Measurements from ENCODE around the gene ITPRID1. TPM values are rescaled to one million over a fixed set of nuclear protein-coding genes. Genes with fewer than 3 reads are reported as not detected.

Gene ITPRID1
- total and polyA plus RNA-seq, 2 donors (not counting 1 experiment from before 2014, with no cell fraction given): not detected

GRCh38 chr7:31647511-31647910 lies 133.6 kb downstream of the ITPRID1 start:
- Histone ChIP-seq H4K20me1 (ENCODE audit: control insufficient read depth, insufficient read depth, low read length, poor library complexity, severe bottlenecking) (no peaks in the 10 kb centered on the region), H2AFZ (ENCODE audit: insufficient read depth, low read depth, low read length, poor library complexity, severe bottlenecking) (no peak overlapping the region), H3K9ac (ENCODE audit: low read length) (no peak overlapping the region), H3K36me3 (replicated peaks in 1 of 2; ENCODE audit: control extremely low read depth in 1 of 2, control insufficient read depth in 1 of 2, extremely low read depth in 1 of 2, insufficient read depth in 2 of 2, low read length in 1 of 2) (no peaks in the 10 kb centered on the region), H3K27ac (ENCODE audit: low read length in 2 of 2) (no peak overlapping the region), H3K79me2 (ENCODE audit: control insufficient read depth, insufficient read depth, low read length) (no peaks in the 10 kb centered on the region), H3K27me3 (replicated peaks in 1 of 4; ENCODE audit: control extremely low read depth in 1 of 4, control insufficient read depth in 3 of 4, insufficient read depth in 4 of 4, low read length in 3 of 4) (no peaks in the 10 kb centered on the region), H3K9me3 (ENCODE audit: control extremely low read depth in 1 of 3, control insufficient read depth in 2 of 3, insufficient read depth in 1 of 3, low read length in 2 of 3) (peaks cover 0 to 3% (median 0%) of the 10 kb centered on the region in 3 donors), H3K4me2 (replicated peaks; ENCODE audit: low read depth, low read length, poor library complexity, severe bottlenecking) (no peak overlapping the region), H3K4me1 (ENCODE audit: control insufficient read depth in 2 of 2, insufficient read depth in 2 of 2, low read length in 2 of 2) (no peaks in the 10 kb centered on the region), H3K4me3 (ENCODE audit: control extremely low read depth in 1 of 5, extremely low read depth in 1 of 5, insufficient read depth in 1 of 5, low read depth in 2 of 5, low read length in 4 of 5) (no peak overlapping the region)
- Mint-ChIP-seq H3K4me1 (no peaks in the 10 kb centered on the region), H3K27ac (no peak overlapping the region), H3K27me3 (peaks cover 14% of the 10 kb centered on the region), H3K9me3 (ENCODE audit: insufficient read depth) (no peaks in the 10 kb centered on the region), H3K4me3 (no peak overlapping the region)
- ChIA-PET POLR2A (no interaction called here), CTCF (no interaction called here)
- intact Hi-C loops (cut with micrococcal nuclease): no loop called here
- ATAC-seq (ENCODE audit: low read depth) (no peak), DNase-seq (no peak)
- 100% methylated on average over 1 of the region's 7 CpGs for WGBS (ENCODE audit: insufficient coverage)
- TF ChIP-seq CTCF (IDR thresholded peaks at IDR 0.05): no peak
- no peak for TF ChIP-seq EZH2 (IDR thresholded peaks at IDR 0.05; ENCODE audit: borderline replicate concordance, insufficient read depth, low read depth, low read length, poor library complexity, severe bottlenecking)

GRCh38 chr7:31648288-31648687 lies 134.4 kb downstream of the ITPRID1 start:
- intact Hi-C loops (cut with micrococcal nuclease): no loop called here
- CTCF ChIA-PET: interaction anchor here (0.7 to 1.5 kb wide), 4 partner anchors 8 to 89 kb away, joined by 3 to 6 read pairs (median 4); no protein-coding TSS in a partner anchor
- H3K4me1 Mint-ChIP-seq: no peaks in the 10 kb centered on the region

More at GRCh38 chr7:31648288-31648687, 134.4 kb downstream of the ITPRID1 start:
- no peak overlapping the region for H3K9ac ChIP-seq (ENCODE audit: low read length)
- Mint-ChIP-seq H3K4me3 (no peak overlapping the region), H3K27me3 (peaks cover 9% of the 10 kb centered on the region), H3K27ac (no peak overlapping the region), H3K9me3 (ENCODE audit: insufficient read depth) (no peaks in the 10 kb centered on the region)
- H3K36me3 ChIP-seq (replicated peaks in 1 of 2; ENCODE audit: control extremely low read depth in 1 of 2, control insufficient read depth in 1 of 2, extremely low read depth in 1 of 2, insufficient read depth in 2 of 2, low read length in 1 of 2): no peaks in the 10 kb centered on the region
- H2AFZ ChIP-seq (ENCODE audit: insufficient read depth, low read depth, low read length, poor library complexity, severe bottlenecking): no peak overlapping the region
- ATAC-seq (ENCODE audit: low read depth): no peak
- no peaks in the 10 kb centered on the region for H3K27me3 ChIP-seq (replicated peaks in 1 of 4; ENCODE audit: control extremely low read depth in 1 of 4, control insufficient read depth in 3 of 4, insufficient read depth in 4 of 4, low read length in 3 of 4)
- no peak overlapping the region for H3K27ac ChIP-seq (ENCODE audit: low read length in 2 of 2)
- no peaks in the 10 kb centered on the region for H3K4me1 ChIP-seq (ENCODE audit: control insufficient read depth in 2 of 2, insufficient read depth in 2 of 2, low read length in 2 of 2)
- H3K4me3 ChIP-seq (ENCODE audit: control extremely low read depth in 1 of 5, extremely low read depth in 1 of 5, insufficient read depth in 1 of 5, low read depth in 2 of 5, low read length in 4 of 5): no peak overlapping the region
- no peak overlapping the region for H3K4me2 ChIP-seq (replicated peaks; ENCODE audit: low read depth, low read length, poor library complexity, severe bottlenecking)
- H3K9me3 ChIP-seq (ENCODE audit: control extremely low read depth in 1 of 3, control insufficient read depth in 2 of 3, insufficient read depth in 1 of 3, low read length in 2 of 3): peaks cover 0 to 2% (median 0%) of the 10 kb centered on the region in 3 donors
- TF ChIP-seq EZH2 (IDR thresholded peaks at IDR 0.05; ENCODE audit: borderline replicate concordance, insufficient read depth, low read depth, low read length, poor library complexity, severe bottlenecking): no peak
- WGBS (ENCODE audit: insufficient coverage): 91% methylated on average over 1 of the region's 1 CpG
- H4K20me1 ChIP-seq (ENCODE audit: control insufficient read depth, insufficient read depth, low read length, poor library complexity, severe bottlenecking): no peaks in the 10 kb centered on the region
- no peak for DNase-seq
- POLR2A ChIA-PET: no interaction called here
- no peaks in the 10 kb centered on the region for H3K79me2 ChIP-seq (ENCODE audit: control insufficient read depth, insufficient read depth, low read length)

Measured in B cell (primary cell).